Stimulated activated CD4-positive, alpha-beta T cell treated with anti-CD3 and anti-CD28 coated beads, TNF-alpha, amount 100 ng/mL, for 48 hours (primary cell): ENCODE data around the gene YTHDF2.
"Not testable (repeated sequence)": the region's sequence is repeated elsewhere in the genome, so short reads cannot be mapped to it uniquely, and the experiment has no call there.

Experiments
- DNase-seq, 3 donors: peaks; one replicate each; pipeline ENCODE4 v3.0.0-alpha.2; 2020; ENCODE audit warnings: low read depth in 3 of 3

Gene YTHDF2

DNA sequence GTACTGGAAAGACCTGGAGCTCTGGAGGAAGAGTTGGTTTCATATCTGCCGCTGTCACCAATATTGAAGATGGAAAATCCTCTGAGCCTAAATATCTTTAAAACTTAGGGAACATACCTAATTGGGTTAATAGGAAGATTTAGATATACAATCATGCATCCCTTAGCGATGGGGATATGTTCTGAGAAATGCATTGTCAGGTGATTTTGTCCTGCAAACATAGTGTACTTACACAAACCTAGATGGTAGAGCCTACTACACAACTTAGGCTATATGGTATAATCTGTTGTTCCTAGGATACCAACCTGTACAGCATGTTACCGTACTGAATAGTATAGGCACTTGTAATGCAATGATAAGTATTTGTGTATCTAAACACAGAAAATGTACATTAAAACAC, 22.5 kb downstream of the YTHDF2 start:
- no peak for DNase-seq

DNA sequence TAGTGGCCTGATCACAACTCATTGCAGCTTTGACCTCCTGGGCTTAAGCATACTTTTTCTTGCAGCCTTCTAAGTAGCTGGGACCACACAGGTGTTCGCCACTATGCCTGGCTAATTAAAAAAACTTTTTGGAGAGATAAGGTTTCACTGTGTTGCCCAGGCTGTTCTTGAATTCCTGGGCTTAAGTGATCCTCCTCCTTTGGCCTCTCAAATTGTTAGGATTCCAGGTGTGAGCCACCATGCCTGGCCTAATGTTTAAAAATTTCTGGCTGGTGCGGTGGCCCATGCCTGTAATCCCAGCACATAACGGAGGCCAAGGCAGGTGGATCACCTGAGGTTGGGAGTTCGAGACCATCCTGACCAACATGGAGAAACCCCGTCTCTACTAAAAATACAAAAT, 24.4 kb downstream of the YTHDF2 start:
- no peak for DNase-seq

DNA sequence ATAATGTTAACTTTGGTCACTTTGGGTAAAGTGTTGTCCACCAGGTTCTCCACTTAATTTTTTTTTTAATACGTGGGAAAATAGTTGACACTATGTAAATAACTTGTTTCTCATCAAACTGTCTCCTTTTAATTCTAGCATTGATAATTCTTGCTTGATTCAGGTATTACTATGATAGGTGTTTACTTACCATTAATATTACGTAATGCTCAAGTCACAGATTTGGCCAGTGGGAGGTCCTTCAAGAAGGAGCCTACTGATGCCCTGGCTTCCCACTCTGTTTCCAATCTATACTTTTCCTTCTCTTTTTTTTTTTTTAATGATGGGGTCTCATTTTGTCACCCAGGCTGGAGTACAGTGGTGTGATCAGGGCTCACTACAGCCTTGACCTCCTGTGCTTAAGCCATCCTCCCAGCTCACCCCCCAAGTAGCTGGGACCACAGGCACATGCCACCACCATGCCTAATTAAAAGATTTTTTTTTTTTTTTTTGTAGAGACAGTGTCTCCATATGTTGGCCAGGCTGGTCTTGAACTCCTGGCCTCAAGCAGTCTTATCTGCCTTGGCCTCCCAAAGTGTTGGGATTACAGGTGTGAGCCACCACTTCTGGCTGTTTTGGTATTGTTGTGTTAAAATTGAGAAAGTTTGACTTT, 29.9 kb downstream of the YTHDF2 start:
- no peak for DNase-seq

DNA sequence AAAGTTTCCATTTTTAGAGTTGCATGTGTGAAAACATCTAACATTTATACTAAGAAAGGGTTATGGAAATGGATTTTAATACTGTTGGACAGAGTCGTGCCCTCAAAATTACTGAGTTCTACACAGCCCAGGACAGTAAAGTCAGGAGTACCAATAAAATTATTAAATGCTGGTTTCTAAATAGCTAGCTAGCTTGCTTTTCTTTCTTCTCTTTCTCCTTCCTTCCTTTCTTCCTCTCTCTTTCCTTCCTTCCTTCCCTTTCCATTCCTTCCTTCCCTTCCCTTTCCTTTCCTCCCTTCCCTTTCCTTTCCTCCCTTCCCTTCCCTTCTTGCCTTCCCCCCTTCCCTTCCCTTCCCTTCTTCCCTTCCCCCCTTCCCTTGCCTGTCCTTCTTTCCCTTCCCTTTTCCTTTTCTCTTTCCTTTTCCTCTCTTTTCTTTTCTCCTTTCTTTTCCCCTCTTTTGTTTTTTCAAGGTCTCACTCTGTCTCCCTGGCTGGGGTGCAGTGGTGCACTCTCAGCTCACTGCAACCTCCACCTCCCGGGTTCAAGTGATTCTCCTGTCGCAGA, 33.9 kb downstream of the YTHDF2 start:
- DNase-seq, result no peak

DNA sequence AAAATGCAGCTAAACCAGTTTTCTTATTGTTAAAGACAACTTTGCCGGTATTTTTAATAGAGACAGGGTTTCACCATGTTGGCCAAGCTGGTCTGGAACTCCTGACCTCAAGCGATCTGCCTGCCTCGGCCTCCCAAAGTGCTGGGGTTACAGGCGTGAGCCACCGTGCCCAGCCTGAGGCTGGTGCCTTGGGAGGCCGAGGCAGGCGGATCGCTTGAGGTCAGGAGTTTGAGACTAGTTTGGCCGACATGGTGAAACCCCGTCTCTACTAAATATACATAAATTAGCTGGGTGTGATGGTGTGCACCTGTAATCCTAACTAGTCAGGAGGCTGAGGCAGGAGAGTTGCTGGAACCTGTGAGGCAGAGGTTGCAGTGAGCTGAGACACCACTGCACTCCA, 35.2 kb downstream of the YTHDF2 start:
- DNase-seq, result not testable (repeated sequence)

DNA sequence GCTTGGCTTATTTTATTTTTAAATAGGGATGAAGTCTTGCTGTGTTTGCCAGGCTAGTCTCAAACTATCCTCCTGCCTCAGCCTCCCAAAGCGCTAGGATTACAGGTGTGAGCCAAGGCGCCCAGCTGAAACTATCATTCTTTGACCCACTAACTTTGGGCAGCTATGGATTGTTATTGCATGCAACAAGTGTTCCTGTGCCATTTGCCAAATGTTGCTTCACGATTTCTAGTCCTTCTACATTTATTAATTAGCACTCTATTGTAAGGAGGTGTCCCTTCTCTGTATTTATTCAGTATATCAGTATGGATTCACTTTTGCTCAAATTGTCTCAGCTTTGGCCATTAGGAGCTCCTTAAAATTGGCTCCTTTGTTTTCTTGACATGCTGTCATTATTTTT, 36.4 kb downstream of the YTHDF2 start:
- DNase-seq, result no peak

DNA sequence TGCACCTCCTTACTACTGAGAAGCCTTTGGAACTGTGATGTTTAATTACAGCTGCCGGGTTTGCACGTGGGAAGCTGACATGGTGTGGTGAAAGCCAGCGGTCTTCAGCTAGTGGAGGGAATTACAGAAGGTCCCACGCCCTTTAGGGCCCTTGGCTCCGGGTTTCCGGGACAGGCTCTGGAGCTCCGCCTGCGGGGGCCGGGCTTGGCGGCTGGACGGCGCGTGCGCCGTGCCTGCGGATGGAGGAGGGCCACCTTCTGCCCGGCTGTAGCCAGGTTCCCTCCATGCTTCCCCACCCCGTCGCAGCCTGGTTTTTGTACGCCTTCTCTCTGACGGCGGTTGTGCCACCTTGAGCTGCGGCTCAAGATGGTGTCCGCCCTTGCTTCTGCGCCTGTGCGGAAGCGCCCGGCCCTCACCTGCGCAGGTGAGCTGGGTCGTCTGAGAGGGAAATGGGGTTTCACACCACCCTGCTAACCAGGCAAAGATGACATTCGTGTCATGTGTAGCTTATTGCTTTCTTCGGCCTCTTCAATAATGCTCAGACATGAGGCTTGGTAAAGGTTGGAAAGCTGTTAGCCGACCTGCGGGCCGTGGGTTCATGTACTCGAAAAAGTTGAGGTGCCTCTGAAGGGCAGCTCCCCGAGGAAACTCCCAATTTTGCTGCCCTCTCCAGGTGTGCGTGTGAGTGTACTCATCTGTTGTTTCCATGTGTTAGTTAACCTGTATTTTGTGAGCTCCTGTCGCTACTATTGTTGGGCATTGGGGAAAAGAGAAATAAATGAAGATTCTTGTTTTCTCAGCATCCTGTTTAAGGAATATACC, 38.6 kb downstream of the YTHDF2 start:
- DNase-seq, result peak; percentile 28 to 47 (median 38)

DNA sequence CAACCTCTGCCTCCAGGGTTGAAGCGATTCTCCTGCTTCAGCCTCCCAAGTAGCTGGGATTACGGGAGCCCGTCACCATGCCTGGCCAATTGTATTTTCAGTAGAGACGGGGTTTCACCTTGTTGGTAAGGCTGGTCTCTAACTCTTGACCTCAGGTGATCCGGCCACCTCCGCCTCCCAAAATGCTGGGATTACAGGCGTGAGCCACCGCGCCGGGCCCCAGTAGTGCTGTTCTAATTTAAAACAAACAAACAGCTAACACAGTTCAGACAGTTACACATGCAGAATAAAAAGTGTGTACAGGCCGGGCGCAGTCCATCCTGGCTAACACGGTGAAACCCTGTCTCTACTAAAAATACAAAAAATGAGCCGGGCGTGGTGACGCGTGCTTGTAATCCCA, 39.6 kb downstream of the YTHDF2 start:
- no peak for DNase-seq

DNA sequence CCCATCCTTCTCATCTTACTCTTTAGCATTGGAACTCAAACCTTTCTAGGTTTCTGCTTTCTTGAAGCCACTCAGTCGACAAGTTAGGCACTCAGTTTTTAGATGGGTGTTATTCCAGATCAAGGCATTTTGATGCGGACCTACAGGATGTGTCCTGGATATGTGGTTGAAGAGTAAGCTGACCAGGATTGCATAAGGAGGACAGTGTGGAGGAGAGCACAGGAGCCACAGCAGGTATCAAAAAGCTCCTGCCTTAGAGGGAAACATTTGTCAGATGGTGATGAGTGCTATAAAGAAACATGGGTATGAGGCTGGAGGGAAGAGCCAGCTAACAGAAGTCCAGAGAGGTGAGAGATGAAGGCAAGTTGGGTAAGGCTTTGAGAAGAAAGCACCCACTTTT, 41.3 kb downstream of the YTHDF2 start:
- no peak for DNase-seq

DNA sequence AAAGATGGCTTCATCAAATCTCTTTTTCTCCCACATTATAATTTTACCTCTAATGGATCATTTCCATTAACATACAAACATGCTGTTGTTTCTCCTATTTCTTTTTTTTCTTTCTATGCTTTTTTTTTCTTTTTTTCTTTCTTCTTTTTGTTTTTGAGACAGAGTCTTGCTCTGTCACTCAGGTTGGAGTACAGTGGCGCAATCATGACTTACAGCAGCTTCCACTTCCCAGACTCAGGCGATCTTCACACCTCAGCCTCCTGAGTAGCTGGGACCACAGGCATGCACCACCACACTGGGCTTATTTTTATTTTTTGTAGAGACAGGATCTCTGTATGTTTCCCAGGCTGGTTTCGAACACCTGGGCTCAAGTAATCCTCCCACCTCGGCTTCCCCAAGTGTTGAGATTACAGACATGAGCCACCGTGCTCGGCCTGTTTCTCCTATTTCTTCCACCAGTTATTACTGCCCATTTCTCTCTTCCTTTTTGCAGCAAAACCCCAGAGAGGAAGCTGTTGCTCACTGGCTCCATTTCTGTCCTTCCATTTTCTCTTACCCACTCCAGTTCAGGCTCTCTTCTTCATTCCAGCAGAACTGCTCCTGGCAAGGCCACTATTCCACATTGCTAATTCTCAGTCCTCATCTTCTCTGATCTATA, 43.1 kb downstream of the YTHDF2 start:
- DNase-seq, result no peak

DNA sequence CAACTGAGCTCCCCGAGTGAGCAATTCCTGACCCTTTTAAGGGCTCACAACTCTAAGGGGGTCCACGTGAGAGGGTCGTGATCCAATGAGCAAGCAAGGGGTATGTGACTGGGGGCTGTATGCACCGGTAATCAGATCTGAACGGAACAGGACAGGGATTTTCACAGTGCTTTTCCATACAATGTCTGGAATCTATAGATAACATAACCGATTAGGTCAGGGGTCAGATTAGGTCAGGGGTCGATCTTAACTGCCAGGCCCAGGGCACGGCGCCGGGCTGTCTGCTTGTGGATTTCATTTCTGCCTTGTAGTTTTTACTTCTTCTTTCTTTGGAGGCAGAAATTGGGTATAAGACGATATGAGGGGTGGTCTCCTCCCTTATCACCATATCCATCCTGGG, 44.6 kb downstream of the YTHDF2 start:
- DNase-seq, result no peak

DNA sequence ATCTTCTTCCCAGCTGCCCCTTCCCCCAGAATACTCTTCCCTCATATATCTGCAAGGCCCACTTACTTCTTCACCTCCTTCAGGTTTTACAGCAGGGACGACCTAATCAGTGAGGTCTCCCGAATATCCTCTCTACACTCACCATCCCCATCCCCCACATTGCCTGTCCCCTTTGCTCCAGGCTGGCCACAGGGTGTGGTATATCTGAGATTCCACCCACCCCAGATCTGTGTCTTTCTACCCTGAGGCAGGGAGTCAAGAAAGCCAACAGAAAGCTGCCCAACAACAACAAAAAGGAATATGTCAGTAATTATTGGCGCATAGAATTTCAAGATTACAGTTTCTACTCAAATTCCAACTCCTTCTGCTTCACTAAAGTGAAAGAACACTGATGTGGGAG, 45.3 kb downstream of the YTHDF2 start:
- no peak for DNase-seq

DNA sequence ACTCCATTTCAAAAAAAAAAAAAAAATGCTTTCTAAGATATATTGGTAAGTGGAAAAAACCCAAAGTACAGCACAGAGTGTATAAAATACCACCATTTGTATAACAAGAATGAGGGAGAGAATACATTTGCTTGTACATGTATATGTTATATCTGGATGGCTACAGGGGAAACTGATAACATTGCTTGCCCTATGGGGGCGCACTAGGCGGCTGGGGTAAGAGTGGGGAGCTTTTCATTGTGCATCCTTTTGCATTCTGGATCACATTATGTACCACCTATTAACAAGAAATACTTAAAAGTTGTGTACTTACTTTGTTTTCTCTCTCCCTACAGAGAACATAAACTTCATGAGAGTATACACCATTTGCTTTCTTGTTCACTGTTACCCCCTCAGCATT, 46.6 kb downstream of the YTHDF2 start:
- DNase-seq, result no peak

DNA sequence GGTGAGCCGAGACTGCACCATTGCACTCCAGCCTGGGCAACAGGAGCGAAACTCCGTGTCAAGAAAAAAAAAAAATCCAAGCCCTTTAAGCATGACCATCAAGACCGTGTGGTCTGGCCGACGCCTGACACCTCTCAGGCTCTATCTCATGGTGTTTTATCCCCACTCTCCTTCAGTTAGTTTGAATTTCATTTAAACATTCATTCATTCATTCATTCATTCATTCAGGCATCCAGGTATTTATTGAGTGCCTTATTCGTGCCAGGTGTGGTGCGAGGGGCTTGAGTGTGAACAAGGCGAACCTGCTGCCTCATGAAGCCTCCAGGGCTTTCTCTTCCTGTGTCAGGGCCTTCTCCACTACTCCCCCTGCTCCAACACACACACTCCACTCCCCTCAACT, 52.7 kb downstream of the YTHDF2 start:
- DNase-seq, result no peak

DNA sequence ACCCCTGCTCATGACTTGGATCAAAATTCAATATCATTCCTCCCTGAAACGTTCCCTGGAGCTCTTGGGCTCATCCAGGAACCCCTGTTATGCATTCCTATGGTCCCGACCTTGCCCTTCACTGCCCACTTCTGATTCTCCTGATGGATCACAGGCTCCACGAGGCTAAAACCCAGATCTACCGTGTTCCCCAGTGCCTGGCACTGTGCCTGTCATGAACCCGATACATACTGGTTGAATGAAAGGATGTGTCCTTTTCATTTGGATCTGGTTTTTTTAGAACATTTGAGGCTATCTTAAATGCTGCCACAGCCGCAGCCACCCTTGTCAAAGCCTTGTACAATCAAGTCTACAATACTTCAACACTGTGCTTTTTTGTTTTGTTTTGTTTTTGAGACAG, 53.1 kb downstream of the YTHDF2 start:
- DNase-seq, result no peak

DNA sequence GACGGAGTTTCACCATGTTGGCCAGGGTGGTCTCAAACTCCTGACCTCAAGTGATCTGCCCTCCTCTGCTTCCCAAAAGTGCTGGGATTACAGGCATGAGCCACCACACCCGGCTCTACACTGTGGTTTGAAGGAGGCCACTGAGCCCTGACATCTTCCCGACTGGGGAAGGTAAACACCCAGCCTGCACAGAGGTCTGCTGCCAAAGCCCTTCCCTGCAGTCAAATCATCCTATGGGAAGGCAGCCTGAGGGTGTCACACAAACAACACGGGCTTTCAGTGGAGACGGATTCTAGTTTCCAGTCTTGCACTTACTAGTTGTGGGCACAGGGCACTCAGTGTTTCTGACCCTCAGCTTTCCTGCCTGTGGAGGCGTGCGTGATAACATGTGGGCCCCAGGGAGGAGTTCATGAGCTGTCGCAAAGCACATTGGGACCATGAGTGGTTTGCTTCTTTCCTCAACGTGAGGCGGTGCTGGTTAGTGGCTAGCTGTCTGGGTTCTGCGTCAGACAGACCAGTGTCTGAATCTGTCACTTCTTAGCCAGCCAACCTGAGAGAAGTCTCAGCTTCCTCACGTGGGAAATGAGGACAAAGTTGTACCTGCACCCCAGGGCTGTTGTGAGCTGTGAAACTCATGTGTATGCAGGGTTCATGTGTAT, 53.8 kb downstream of the YTHDF2 start:
- no peak for DNase-seq

DNA sequence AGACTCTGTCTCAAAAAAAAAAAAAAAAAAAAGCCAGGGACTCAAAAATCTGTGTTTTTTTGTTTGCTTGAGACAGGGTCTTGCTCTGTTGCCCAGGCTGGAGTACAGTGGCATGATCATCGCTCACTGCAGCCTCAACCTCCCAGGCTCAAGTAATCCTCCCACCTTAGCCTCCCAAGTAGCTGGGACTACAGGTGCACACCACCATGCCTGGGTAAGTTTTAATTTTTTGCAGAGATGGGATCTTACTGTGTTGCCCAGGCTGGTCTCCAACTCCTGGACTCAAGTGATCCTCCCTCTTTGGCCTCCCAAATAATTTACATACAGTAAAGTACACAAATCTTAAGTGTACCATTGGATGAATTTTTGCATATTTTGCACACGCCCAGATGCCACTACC, 55.2 kb downstream of the YTHDF2 start:
- not testable (repeated sequence) for DNase-seq

DNA sequence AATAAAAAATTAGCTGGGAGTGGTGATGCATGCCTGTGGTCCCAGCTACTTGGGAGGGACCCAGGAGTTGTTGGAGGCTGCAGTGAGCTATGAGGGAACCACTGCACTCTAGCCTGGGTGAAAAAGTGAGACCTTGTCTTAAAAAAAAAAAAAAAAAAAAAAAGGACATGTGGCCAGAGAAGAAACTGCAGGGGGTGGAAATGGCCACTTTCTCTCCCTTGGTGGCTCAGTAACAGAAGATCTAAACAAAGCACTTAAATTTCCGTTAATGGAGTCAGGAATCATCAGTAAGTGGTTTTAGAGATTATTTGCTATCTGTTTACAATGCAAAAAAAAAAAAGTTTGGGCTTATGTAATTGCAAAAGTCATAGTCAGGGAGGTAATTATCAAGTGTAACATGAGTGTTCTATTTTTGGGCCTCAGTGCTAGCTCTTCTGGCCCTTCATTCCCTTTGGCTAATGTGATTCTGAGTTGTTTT, 55.9 kb downstream of the YTHDF2 start:
- no peak for DNase-seq

DNA sequence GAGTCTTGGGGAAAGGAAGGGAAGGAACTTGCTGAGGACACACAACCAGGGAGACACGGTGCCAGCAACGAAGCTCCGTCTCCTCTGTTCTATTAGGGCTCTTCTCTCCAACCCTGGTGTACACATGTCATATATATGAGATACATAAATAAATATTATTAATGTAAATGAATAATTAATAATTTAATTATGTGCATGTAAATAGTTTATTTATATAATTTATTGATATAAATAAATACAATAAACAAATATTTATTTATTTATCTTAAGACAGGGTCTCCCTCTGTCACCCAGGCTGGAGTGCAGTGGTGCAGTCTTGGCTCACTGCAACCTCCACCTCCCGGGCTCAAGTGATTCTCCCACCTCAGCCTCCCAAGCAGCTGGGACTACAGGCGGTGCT, 57.8 kb downstream of the YTHDF2 start:
- not testable (repeated sequence) for DNase-seq

DNA sequence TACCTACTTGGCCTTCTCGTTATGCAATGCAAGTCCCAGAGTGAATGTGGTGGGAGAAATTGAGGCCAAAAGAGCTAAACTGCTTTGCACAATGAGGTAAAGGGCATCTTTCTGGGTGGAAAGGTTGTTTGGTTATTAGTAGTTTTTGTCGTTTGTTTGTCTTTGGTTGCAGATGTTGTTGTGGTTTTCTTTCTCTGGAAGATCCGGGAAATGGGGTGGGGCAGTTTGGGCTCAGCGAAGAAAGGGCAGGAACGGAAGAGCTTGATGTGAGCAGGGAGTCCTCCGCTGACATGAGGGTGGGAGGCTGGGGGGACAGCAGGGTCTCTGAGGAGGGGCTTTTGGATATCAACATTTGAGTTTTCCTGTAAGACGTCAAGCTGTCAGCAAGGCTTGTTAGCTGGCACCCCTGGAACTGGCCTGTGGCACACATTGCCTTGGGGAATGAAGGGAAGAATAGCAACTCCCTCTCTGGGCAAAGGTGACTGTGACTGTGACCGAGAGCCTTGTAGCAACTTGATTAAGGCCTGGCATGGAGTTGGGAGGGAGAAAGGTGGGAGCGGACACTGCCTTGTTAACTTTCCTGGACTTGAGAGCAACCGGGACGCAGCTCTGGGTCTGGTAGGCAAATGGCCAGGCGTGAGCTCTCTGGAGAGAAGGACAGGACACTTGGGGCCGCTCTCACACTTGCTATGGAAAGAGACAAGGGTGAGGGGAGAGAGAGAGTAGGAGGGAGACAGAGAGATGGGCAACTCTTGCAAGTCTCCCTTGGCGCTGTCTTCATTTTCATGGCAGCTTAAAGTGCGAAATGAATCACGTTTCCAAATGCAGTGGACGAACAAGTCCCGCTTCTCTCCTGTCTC, 59.8 kb downstream of the YTHDF2 start:
- DNase-seq, result no peak

DNA sequence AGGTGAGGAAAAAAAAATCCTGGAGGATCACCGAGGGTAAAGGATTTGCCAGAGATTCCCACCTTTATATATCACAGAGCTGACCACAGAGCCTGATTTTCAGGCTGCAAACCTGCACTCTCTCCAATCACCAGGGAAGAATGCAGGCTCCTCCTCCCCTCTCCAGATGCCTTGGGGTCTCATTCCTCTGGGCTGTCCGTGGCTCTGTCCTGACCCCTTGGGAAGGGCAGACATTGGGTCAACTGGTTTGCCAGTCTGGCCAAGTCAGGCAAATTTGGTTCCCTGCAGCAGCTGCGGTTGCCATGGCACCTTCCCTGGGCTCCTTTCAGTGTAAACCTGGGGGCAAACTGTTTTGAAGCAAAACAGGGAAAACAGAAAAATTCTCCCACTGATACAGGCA, 63.6 kb downstream of the YTHDF2 start:
- no peak for DNase-seq
